PC-9 (cell line): ENCODE results near the gene PPP2R2C. TPM values are rescaled to one million over a fixed set of nuclear protein-coding genes. Genes with fewer than 3 reads are reported as not detected.

Source experiments
- BruUV-seq: library from RNA; stranded (reverse); fragments of 400-500 nt; replicated peaks from 2 replicates; lab custom pipeline; 2021; lab: Mats Ljungman, UMichigan
- CTCF ChIA-PET: fragments of 300-600 bp; sonication (Branson Sonifier 250); formaldehyde crosslinking; loops from one replicate; lab custom pipeline; 2022; ENCODE audit warnings: antibody characterized with exemption; lab: Charles Lee
- POLR2A ChIA-PET: fragments of 300-600 bp; sonication (Branson Sonifier 250); formaldehyde crosslinking; loops from one replicate; lab custom pipeline; 2022; ENCODE audit warnings: antibody characterized with exemption; ENCODE audit not compliant: unreplicated experiment; lab: Charles Lee
- DNase-seq, 2 experiments: peaks; one replicate each; pipeline versions ENCODE4 v3.0.0 to v3.0.0-alpha.2; 2015 to 2022; ENCODE audit warnings: mixed read lengths in 1 of 2
- H2AFZ ChIP-seq: fragments of 200-600 bp; sonication (generic); 2 replicates; pipeline ENCODE4 v1.8.1; 2017; ENCODE audit warnings: antibody characterized with exemption
- H3F3A ChIP-seq: fragments of 200-600 bp; sonication (generic); 2 replicates; pipeline ENCODE4 v1.8.1; 2017; ENCODE audit warnings: antibody characterized with exemption, mild to moderate bottlenecking, low read depth; ENCODE audit not compliant: insufficient read depth
- H3K27ac ChIP-seq: fragments of 200-600 bp; sonication (generic); 2 replicates; pipeline ENCODE4 v1.6.1; 2016; ENCODE audit warnings: mixed run types
- H3K27me3 ChIP-seq: fragments of 200-600 bp; sonication (generic); 2 replicates; pipeline ENCODE4 v1.6.1; 2016; ENCODE audit warnings: low read depth, mixed run types; ENCODE audit not compliant: insufficient read depth
- H3K36me3 ChIP-seq: fragments of 200-600 bp; sonication (generic); 2 replicates; pipeline ENCODE4 v1.6.1; 2016; ENCODE audit warnings: low read depth, mixed run types
- H3K4me1 ChIP-seq: fragments of 200-600 bp; sonication (generic); replicated peaks from 2 replicates; pipeline ENCODE4 v1.6.1; 2016; ENCODE audit warnings: mixed run types; ENCODE audit not compliant: insufficient read depth
- H3K4me2 ChIP-seq: fragments of 200-600 bp; sonication (generic); 2 replicates; pipeline ENCODE4 v1.6.1; 2017; ENCODE audit warnings: mixed run types
- H3K4me3 ChIP-seq: fragments of 200-600 bp; sonication (generic); 2 replicates; pipeline ENCODE4 v1.6.1; 2016; ENCODE audit warnings: mixed run types
- H3K79me2 ChIP-seq: fragments of 200-600 bp; sonication (generic); 2 replicates; pipeline ENCODE4 v1.6.1; 2017; ENCODE audit warnings: low read depth, mixed run types
- H3K9me2 ChIP-seq: fragments of 200-600 bp; sonication (generic); 2 replicates; pipeline ENCODE4 v1.8.1; 2017; ENCODE audit warnings: mild to moderate bottlenecking; ENCODE audit not compliant: insufficient read depth
- H3K9me3 ChIP-seq: fragments of 200-600 bp; sonication (generic); 2 replicates; pipeline ENCODE4 v1.8.1; 2016; ENCODE audit warnings: low read depth; ENCODE audit not compliant: insufficient read depth
- H4K20me1 ChIP-seq: fragments of 200-600 bp; sonication (generic); 2 replicates; pipeline ENCODE4 v1.8.1; 2017; ENCODE audit not compliant: insufficient read depth
- CTCF ChIP-seq: fragments of 200-600 bp; sonication (generic); conservative IDR thresholded peaks from 2 replicates; pipeline ENCODE4 v1.6.1; 2017; ENCODE audit warnings: mixed run types, antibody characterized with exemption, mild to moderate bottlenecking, moderate library complexity
- EZH2 ChIP-seq: fragments of 200-600 bp; sonication (generic); IDR thresholded peaks from 2 replicates; pipeline ENCODE4 v1.8.0; 2017; ENCODE audit warnings: antibody characterized with exemption, low read depth
- intact Hi-C: fragments of 100-400 bp; cut with micrococcal nuclease; formaldehyde crosslinking; loops from one replicate; pipeline ENCODE4 v1.10.0; 2022; ENCODE audit not compliant: unreplicated experiment
- total RNA-seq: library from RNA; stranded (reverse); gene quantifications from 2 replicates; pipeline ENCODE4 v1.2.3, GENCODE V29; 2021

The PPP2R2C gene
- total RNA-seq, 1 experiment from 2014 or later, result 40.9 TPM

DNA sequence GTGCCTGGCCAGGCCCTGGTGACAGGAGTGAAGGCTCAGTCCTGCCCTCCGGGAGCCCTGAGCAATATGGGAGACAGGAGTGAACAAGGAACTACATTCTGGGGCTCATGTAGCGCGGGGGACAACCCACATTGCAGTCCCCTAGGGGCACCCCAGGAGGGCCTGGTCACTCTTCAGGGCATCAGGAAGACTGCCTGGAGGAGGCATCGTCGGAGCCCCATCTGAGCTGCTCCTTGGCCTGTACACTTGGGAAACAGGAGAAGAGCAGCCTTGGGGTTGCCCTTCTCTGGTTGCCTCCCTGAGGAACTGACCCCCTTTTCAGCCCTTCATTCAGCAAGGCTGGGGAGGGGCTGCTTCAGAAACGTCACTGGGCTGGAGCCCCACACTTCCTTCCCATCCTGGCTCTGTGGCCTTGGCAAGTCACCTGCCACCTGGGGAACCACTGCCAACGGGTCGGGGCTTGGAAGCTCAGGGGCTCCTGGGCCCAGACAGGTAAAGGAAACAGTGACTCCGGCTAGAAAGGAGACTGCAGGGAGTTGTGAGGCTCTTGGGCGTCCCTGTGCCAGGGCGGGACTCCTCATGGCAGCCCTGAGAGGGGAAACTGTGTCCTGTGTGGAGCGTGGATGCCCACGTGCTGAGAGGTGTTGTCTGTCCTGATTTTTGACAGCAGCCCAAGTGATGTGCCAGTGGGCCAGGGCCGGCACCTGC lies 192.7 kb downstream of the PPP2R2C start:
- CTCF ChIA-PET, result no interaction called here
- H3K36me3 ChIP-seq, result no peaks in the 10 kb centered on the region
- no peak overlapping the region for H3K4me2 ChIP-seq
- POLR2A ChIA-PET, result no interaction called here
- H3K79me2 ChIP-seq, result peaks cover 5% of the 10 kb centered on the region; the same call in 1 of the 2 replicates
- no peaks in the 10 kb centered on the region for H3K27me3 ChIP-seq
- no peak overlapping the region for H3K4me3 ChIP-seq
- TF ChIP-seq EZH2 (no peak), CTCF (no peak)
- H3K27ac ChIP-seq, result no peak overlapping the region
- H3F3A ChIP-seq, result no peaks in the 10 kb centered on the region
- no TSS peak for BruUV-seq
- H2AFZ ChIP-seq, result no peak overlapping the region
- peaks cover 8% of the 10 kb centered on the region; the same call in 1 of the 2 replicates for H4K20me1 ChIP-seq
- H3K9me3 ChIP-seq, result no peaks in the 10 kb centered on the region
- intact Hi-C loops, result no loop called here
- DNase-seq, result no peak
- H3K9me2 ChIP-seq, result no peaks in the 10 kb centered on the region
- no peaks in the 10 kb centered on the region for H3K4me1 ChIP-seq

- H2AFZ ChIP-seq, result no peak overlapping the region
- no peak overlapping the region for H3K4me2 ChIP-seq
- H3K79me2 ChIP-seq, result peaks cover 11% of the 10 kb centered on the region; the same call in 1 of the 2 replicates
- no peak overlapping the region for H3K27ac ChIP-seq
- POLR2A ChIA-PET, result no interaction called here
- intact Hi-C loops, result no loop called here
- BruUV-seq, result no TSS peak
- H3K27me3 ChIP-seq, result no peaks in the 10 kb centered on the region
- H3K36me3 ChIP-seq, result no peaks in the 10 kb centered on the region
- no peaks in the 10 kb centered on the region for H3K9me2 ChIP-seq
- no peak for DNase-seq
- H3K4me1 ChIP-seq, result peaks cover 8% of the 10 kb centered on the region
- peaks cover 15% of the 10 kb centered on the region for H4K20me1 ChIP-seq
- TF ChIP-seq CTCF (no peak), EZH2 (no peak)
- no peaks in the 10 kb centered on the region for H3K9me3 ChIP-seq
- CTCF ChIA-PET, result no interaction called here
- H3F3A ChIP-seq, result peaks cover 6% of the 10 kb centered on the region
- H3K4me3 ChIP-seq, result no peak overlapping the region
These were observed 193.6 kb downstream of the PPP2R2C start for GRCh38 chr4:6278801-6279197.

DNA sequence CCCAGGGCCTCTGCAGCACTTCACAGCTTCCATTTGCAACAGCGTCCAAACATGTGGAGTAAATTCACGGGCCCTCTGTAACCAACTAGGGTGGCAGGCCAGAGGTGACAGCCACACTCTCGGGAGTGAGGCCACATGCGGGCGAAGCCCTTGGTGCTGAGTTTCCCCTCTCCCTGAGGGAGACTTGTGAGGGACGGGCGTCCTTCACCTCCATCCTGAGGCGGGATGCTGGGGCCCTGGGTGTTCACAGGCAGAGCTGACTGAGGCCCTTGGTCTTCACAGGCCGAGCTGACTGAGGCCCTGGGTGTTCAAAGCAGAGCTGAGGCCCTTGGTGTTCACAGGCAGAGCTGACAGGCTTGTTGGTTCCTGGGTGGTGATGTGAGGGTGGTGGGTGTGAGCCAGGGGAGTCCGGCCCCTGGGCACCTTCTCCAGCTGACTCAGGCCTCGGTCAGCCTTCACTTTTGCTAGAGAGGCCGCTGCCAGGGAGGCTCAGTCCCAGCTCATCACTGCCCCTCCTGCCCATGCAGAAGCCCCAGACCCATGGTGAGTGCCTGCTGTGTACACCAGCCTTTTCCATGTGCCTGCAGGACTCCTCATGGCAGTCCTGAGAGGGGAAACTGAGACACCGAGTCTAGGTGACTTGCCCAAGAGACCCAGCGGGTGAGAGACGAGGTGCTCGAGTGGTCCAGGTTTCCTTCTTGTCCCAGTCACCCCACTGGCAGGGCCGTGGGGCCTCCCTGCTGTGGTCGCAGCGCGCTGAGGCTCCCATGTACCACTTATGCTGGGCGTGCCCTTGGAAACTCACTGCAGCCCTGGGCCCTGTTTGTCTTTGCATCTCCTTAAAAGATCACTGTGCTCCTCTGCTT lies 194.2 kb downstream of the PPP2R2C start:
- H3K4me3 ChIP-seq, result no peak overlapping the region
- no peaks in the 10 kb centered on the region for H3K9me3 ChIP-seq
- peaks cover 11% of the 10 kb centered on the region; the same call in 1 of the 2 replicates for H3K79me2 ChIP-seq
- H3K9me2 ChIP-seq, result no peaks in the 10 kb centered on the region
- CTCF ChIA-PET, result no interaction called here
- intact Hi-C loops, result no loop called here
- peaks cover 14% of the 10 kb centered on the region for H3K4me1 ChIP-seq
- H3K27me3 ChIP-seq, result no peaks in the 10 kb centered on the region
- no peak for TF ChIP-seq CTCF
- TF ChIP-seq EZH2, result no peak
- H4K20me1 ChIP-seq, result peaks cover 21% of the 10 kb centered on the region
- no peaks in the 10 kb centered on the region for H3K36me3 ChIP-seq
- POLR2A ChIA-PET, result no interaction called here
- no peak overlapping the region for H2AFZ ChIP-seq
- H3F3A ChIP-seq, result peaks cover 13% of the 10 kb centered on the region
- no peak overlapping the region for H3K4me2 ChIP-seq
- H3K27ac ChIP-seq, result no peak overlapping the region
- no TSS peak for BruUV-seq
- DNase-seq, result no peak
